Right renal pelvis (tissue), 4 donors: Measurements from ENCODE around the gene SYNE2. TPM values are rescaled to one million over a fixed set of nuclear protein-coding genes. Genes with fewer than 3 reads are reported as not detected.
A peak's percentile ranks its signal among the peaks of the same experiment; 100 is the strongest.
"Not testable (repeated sequence)": the region's sequence is repeated elsewhere in the genome, so short reads cannot be mapped to it uniquely, and the experiment has no call there.

ENCODE experiments used
- DNase-seq, 4 donors: peaks; one replicate each; pipeline ENCODE4 v3.0.0-alpha.2; 2013; ENCODE audit warnings: low read depth in 4 of 4, low spot score in 3 of 4, missing footprints in 1 of 4
- polyA plus RNA-seq, 4 donors: library from polyadenylated mRNA; unstranded; fragments of 120-200 nt; gene quantifications; one replicate each; pipeline ENCODE4 v1.2.1, GENCODE V29; 2013; ENCODE audit not compliant: insufficient read length in 4 of 4

Gene SYNE2
- 100 to 1,000 TPM; 102 to 122 (median 115) TPM for polyA plus RNA-seq

GRCh38 chr14:63852817-63853731 is at the start of gene SYNE2:
SYNE2 (plus strand) TSS chr14:63853004; CDS start chr14:63909149, 56,145 bp downstream.
- DNase-seq, result peak; percentile 65 to 69 (median 66)

- DNase-seq, result not testable (repeated sequence)
Observed at GRCh38 chr14:63803221-63803791, 49.5 kb upstream of the SYNE2 start.

- not testable (repeated sequence) for DNase-seq
Observed at GRCh38 chr14:63806064-63806463, 46.7 kb upstream of the SYNE2 start.

- DNase-seq, result not testable (repeated sequence)
Observed at GRCh38 chr14:63811692-63812091, 41.1 kb upstream of the SYNE2 start.

- no peak for DNase-seq
Observed at GRCh38 chr14:63833728-63834127, 19.1 kb upstream of the SYNE2 start.

- no peak for DNase-seq
Observed at GRCh38 chr14:63840981-63841380, 11.8 kb upstream of the SYNE2 start.

- no peak for DNase-seq
Observed at GRCh38 chr14:63843796-63844195, 9.0 kb upstream of the SYNE2 start.

- DNase-seq, result no peak
Observed at GRCh38 chr14:63848890-63849289, 3.9 kb upstream of the SYNE2 start.

GRCh38 chr14:63852271-63852816 is 460 bp upstream of the SYNE2 start:
- peak in 1 of 4 donors; percentile 45 for DNase-seq

GRCh38 chr14:63853831-63854293 is 1.1 kb downstream of the SYNE2 start:
- peak; percentile 51 to 69 (median 54) for DNase-seq

GRCh38 chr14:63854330-63854729 is 1.5 kb downstream of the SYNE2 start:
- no peak for DNase-seq

GRCh38 chr14:63855281-63855680 is 2.5 kb downstream of the SYNE2 start:
- DNase-seq, result no peak

- DNase-seq, result no peak
Observed at GRCh38 chr14:63857466-63858030, 4.7 kb downstream of the SYNE2 start.

- no peak for DNase-seq
Observed at GRCh38 chr14:63860146-63860545, 7.3 kb downstream of the SYNE2 start.

GRCh38 chr14:63862163-63862562 is 9.4 kb downstream of the SYNE2 start:
- DNase-seq, result no peak

GRCh38 chr14:63863004-63863403 is 10.2 kb downstream of the SYNE2 start:
- DNase-seq, result no peak

GRCh38 chr14:63864775-63865174 is 12.0 kb downstream of the SYNE2 start:
- not testable (repeated sequence) for DNase-seq

- DNase-seq, result no peak
Observed at GRCh38 chr14:63867933-63868921, 15.4 kb downstream of the SYNE2 start.

GRCh38 chr14:63869940-63870752 is 17.3 kb downstream of the SYNE2 start:
- not testable (repeated sequence) for DNase-seq
